GM12878 (cell line): ENCODE measurements around the gene LCOR. TPM values are rescaled to one million over a fixed set of nuclear protein-coding genes. Genes with fewer than 3 reads are reported as not detected.

Source experiments
- ATAC-seq: fragments of 200-7000 bp; cut with Tn5 transposase; 3 replicates; pipeline ENCODE4 v1.9.1; 2020; ENCODE audit warnings: mild to moderate bottlenecking, moderate library complexity
- BruUV-seq: library from RNA; stranded (reverse); fragments of 400-500 nt; replicated peaks from 2 replicates; lab custom pipeline; 2021; lab: Mats Ljungman, UMichigan
- CTCF ChIA-PET: fragments of 300-600 bp; sonication (Branson Sonifier 250); formaldehyde crosslinking; extraction: SDS; loops from one replicate; lab custom pipeline; 2021; ENCODE audit warnings: inconsistent platforms; lab: Yijun Ruan, JAX
- POLR2A ChIA-PET: fragments of 350-600 bp; formaldehyde crosslinking; extraction: SDS; loops from one replicate; lab custom pipeline; 2021; ENCODE audit warnings: inconsistent platforms; lab: Charles Lee
- RAD21 ChIA-PET: fragments of 300-600 bp; sonication (Branson Sonifier 250); formaldehyde crosslinking; loops from one replicate; lab custom pipeline; 2023; ENCODE audit warnings: antibody characterized with exemption; ENCODE audit not compliant: unreplicated experiment; lab: Charles Lee
- SMC1A ChIA-PET: fragments of 300-600 bp; sonication (Branson Sonifier 250); formaldehyde crosslinking; loops from one replicate; lab custom pipeline; 2023; ENCODE audit not compliant: unreplicated experiment, uncharacterized antibody; lab: Charles Lee
- DNase-seq: peaks from one replicate; pipeline ENCODE4 v3.0.0-alpha.2; 2011; ENCODE audit warnings: low read depth, low spot score
- FAIRE-seq: peaks from 3 replicates; lab custom pipeline; 2011; peaks lifted over from hg19 to GRCh38; lab: Jason Lieb, UNC
- H2AFZ ChIP-seq: 2 replicates; pipeline ENCODE4 v1.6.0; 2011; ENCODE audit warnings: low read depth, low read length, control low read depth; ENCODE audit not compliant: control insufficient read depth
- H3K27ac ChIP-seq: 2 replicates; pipeline ENCODE4 v1.5.1; 2011; ENCODE audit warnings: control low read depth; ENCODE audit not compliant: control insufficient read depth, insufficient read depth
- H3K27me3 ChIP-seq, 2 experiments: replicated peaks in 1 of 2; 2 replicates each; pipeline versions ENCODE4 v1.6.0 to v1.6.1; 2011; ENCODE audit warnings: low read length in 1 of 2; ENCODE audit not compliant: control insufficient read depth in 2 of 2, insufficient read depth in 2 of 2
- H3K36me3 ChIP-seq, 2 experiments: 2 replicates each; pipeline ENCODE4 v1.5.1; 2011; ENCODE audit warnings: low read length in 1 of 2; ENCODE audit not compliant: control insufficient read depth in 2 of 2, insufficient read depth in 2 of 2
- H3K4me1 ChIP-seq: 2 replicates; pipeline ENCODE4 v1.6.1; 2011; ENCODE audit warnings: mild to moderate bottlenecking, low read length, moderate library complexity, mixed read lengths; ENCODE audit not compliant: control insufficient read depth, insufficient read depth
- H3K4me2 ChIP-seq: 2 replicates; pipeline ENCODE4 v1.6.0; 2011; ENCODE audit warnings: control low read depth; ENCODE audit not compliant: control insufficient read depth, insufficient read depth
- H3K4me3 ChIP-seq: fragments of 200-600 bp; sonication (generic); 2 replicates; pipeline ENCODE4 v1.5.1; 2016
- H3K79me2 ChIP-seq: 2 replicates; pipeline ENCODE4 v1.6.0; 2011; ENCODE audit warnings: low read length; ENCODE audit not compliant: control insufficient read depth, insufficient read depth
- H3K9ac ChIP-seq: 2 replicates; pipeline ENCODE4 v1.8.0; 2011; ENCODE audit warnings: low read length, control low read depth, mixed read lengths; ENCODE audit not compliant: control insufficient read depth, insufficient read depth
- H3K9me3 ChIP-seq: replicated peaks from 3 replicates; pipeline ENCODE4 v1.5.1; 2011; ENCODE audit warnings: mild to moderate bottlenecking, low read length; ENCODE audit not compliant: control insufficient read depth, insufficient read depth
- H4K20me1 ChIP-seq: 2 replicates; pipeline ENCODE4 v1.6.0; 2011; ENCODE audit not compliant: control insufficient read depth, insufficient read depth
- FOS ChIP-seq: IDR thresholded peaks from 3 replicates; pipeline ENCODE4 v1.6.1; 2011; ENCODE audit warnings: borderline replicate concordance; ENCODE audit not compliant: insufficient read length; ENCODE audit errors: extremely low read depth
- FOXM1 ChIP-seq: IDR thresholded peaks from 2 replicates; pipeline ENCODE4 v1.6.1; 2012; ENCODE audit warnings: low read depth, mild to moderate bottlenecking, inconsistent platforms, low read length, moderate library complexity
- RUNX3 ChIP-seq: IDR thresholded peaks from 2 replicates; pipeline ENCODE4 v1.6.1; 2012; ENCODE audit warnings: low read length, inconsistent platforms
- TAF1 ChIP-seq: IDR thresholded peaks from 2 replicates; pipeline ENCODE4 v1.6.1; 2011; ENCODE audit warnings: mild to moderate bottlenecking, low read depth, low read length, borderline replicate concordance
- ZBTB11 ChIP-seq: fragments of 450-650 bp; formaldehyde crosslinking; IDR thresholded peaks from 2 replicates; pipeline ENCODE4 v1.5.0; 2022; ENCODE audit warnings: mild to moderate bottlenecking, missing genetic modification characterization
- ZNF622 ChIP-seq: fragments of 450-650 bp; IDR thresholded peaks from 2 replicates; pipeline ENCODE4 v1.6.1; 2017; ENCODE audit warnings: mild to moderate bottlenecking, inconsistent platforms
- WGBS: methylation state at CpG from one replicate; pipeline ENCODE4 v1.1.6; 2016; ENCODE audit warnings: low lambda C conversion rate; ENCODE audit not compliant: insufficient replicate concordance, insufficient coverage; ENCODE audit errors: missing lambda C conversion rate; 5-methylcytosine and 5-hydroxymethylcytosine counted together
- in situ Hi-C: fragments of 300-500 bp; cut with MboI; formaldehyde crosslinking; loops from 9 replicates; pipeline ENCODE4 v1.14.3; 2018; ENCODE audit warnings: mixed read lengths
- intact Hi-C: fragments of 100-400 bp; cut with micrococcal nuclease; formaldehyde crosslinking; loops from one replicate; pipeline ENCODE4 v1.14.2; 2022; ENCODE audit not compliant: unreplicated experiment
- polyA plus RNA-seq, 11 experiments: library from polyadenylated mRNA; depleted of rRNA in 4 of 11; unstranded in 6 of 11; stranded (reverse) in 5 of 11; fragments of >200 nt; fragmentation: Nextera tagmentation in 4 of 11; fragmentation: Illumina TruSeq in 1 of 11; extraction: Ambion mirVana in 4 of 11; extraction: Trizol in 1 of 11; gene quantifications; 1 replicate in 1 of 11; 2 replicates in 10 of 11; pipeline versions ENCODE4 v1.2.1 to v1.2.3, GENCODE V29; 2011 to 2016; ENCODE audit warnings: inconsistent platforms in 2 of 11, missing spikeins in 2 of 11, low read depth in 1 of 11
- total RNA-seq, 4 experiments: library from RNA; depleted of rRNA in 3 of 4; stranded (reverse); fragments of >200 nt in 3 of 4; fragmentation: Illumina TruSeq in 1 of 4; extraction: Trizol in 1 of 4; gene quantifications; 2 replicates each; pipeline versions ENCODE4 v1.2.1 to v1.2.3, GENCODE V29; 2013 to 2021
- TF ChIP-seq, protein P1 (sequence below): fragments of 450-650 bp; IDR thresholded peaks from 2 replicates; pipeline ENCODE4 v1.6.1; 2017; ENCODE audit warnings: antibody characterized with exemption, mild to moderate bottlenecking, moderate library complexity

The LCOR gene
- total and polyA plus RNA-seq, 10 of the 15 experiments (the other 5 are each of a cell fraction or from before 2014, with no cell fraction given): 1.6 to 22.0 (median 13.2) TPM

DNA sequence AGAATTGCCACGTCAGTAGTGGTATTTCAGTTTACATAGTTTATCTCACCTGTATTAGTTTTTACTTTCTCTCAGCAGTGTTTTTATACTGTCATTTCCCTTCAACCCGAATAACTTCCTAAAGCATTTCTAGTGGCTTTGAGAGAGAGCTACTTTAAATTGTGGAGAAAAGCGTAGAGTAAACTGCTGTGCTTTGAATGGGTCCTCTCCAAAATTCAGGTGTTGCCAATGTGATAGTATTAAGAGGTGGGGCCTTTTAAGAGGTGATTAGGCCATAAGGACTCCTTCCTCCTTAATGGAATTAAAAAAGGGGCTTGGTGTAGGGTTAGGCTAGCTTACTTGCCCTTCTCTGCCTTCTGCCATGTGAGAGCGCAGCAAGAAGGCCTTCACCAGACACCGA is 98.4 kb downstream of the LCOR start:
- H3K9me3 ChIP-seq: no peaks in the 10 kb centered on the region
- H3K27ac ChIP-seq: no peak overlapping the region
- H3K4me2 ChIP-seq: no peak overlapping the region
- no peak for FAIRE-seq
- H3K4me3 ChIP-seq: no peak overlapping the region
- intact Hi-C loops (no loop called here), in situ Hi-C loops (no loop called here)
- no TSS peak for BruUV-seq
- H2AFZ ChIP-seq: no peak overlapping the region
- ChIA-PET POLR2A (interaction anchor here (0.7 kb wide), 1 partner anchor 90 kb away, joined by 3 read pairs; no protein-coding TSS in a partner anchor), CTCF (interaction anchor here (0.6 to 4.3 kb wide), 5 partner anchors 20 to 866 kb away, joined by 3 to 22 read pairs (median 3); no protein-coding TSS in a partner anchor), SMC1A (interaction anchor here (0.9 to 1.5 kb wide), 8 partner anchors 12 to 280 kb away, joined by 3 to 6 read pairs (median 3); no protein-coding TSS in a partner anchor), RAD21 (interaction anchor here (1.0 kb wide), 1 partner anchor 95 kb away, joined by 3 read pairs; no protein-coding TSS in a partner anchor)
- TF ChIP-seq RUNX3: no peak
- TF ChIP-seq ZBTB11: no peak
- no peak for TF ChIP-seq TAF1
- TF ChIP-seq ZNF622: no peak
- no peak for TF ChIP-seq FOXM1
- TF ChIP-seq, protein P1, sequence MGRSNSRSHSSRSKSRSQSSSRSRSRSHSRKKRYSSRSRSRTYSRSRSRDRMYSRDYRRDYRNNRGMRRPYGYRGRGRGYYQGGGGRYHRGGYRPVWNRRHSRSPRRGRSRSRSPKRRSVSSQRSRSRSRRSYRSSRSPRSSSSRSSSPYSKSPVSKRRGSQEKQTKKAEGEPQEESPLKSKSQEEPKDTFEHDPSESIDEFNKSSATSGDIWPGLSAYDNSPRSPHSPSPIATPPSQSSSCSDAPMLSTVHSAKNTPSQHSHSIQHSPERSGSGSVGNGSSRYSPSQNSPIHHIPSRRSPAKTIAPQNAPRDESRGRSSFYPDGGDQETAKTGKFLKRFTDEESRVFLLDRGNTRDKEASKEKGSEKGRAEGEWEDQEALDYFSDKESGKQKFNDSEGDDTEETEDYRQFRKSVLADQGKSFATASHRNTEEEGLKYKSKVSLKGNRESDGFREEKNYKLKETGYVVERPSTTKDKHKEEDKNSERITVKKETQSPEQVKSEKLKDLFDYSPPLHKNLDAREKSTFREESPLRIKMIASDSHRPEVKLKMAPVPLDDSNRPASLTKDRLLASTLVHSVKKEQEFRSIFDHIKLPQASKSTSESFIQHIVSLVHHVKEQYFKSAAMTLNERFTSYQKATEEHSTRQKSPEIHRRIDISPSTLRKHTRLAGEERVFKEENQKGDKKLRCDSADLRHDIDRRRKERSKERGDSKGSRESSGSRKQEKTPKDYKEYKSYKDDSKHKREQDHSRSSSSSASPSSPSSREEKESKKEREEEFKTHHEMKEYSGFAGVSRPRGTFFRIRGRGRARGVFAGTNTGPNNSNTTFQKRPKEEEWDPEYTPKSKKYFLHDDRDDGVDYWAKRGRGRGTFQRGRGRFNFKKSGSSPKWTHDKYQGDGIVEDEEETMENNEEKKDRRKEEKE: no peak
- TF ChIP-seq FOS: no peak
- H3K4me1 ChIP-seq: no peaks in the 10 kb centered on the region
- no peaks in the 10 kb centered on the region for H4K20me1 ChIP-seq
- H3K79me2 ChIP-seq: peaks cover 2% of the 10 kb centered on the region; the same call in 1 of the 2 replicates
- ATAC-seq: no peak
- H3K36me3 ChIP-seq: peaks cover 0 to 8% of the 10 kb centered on the region in 2 experiments; a peak in 3 of 4 replicates
- no peak overlapping the region for H3K9ac ChIP-seq
- DNase-seq: no peak
- WGBS: 86% methylated on average over 5 of the region's 5 CpGs
- no peaks in the 10 kb centered on the region for H3K27me3 ChIP-seq
